IPS-NIHi7 (cell line): ENCODE data around the gene C8G.

ENCODE experiments used
- DNase-seq: peaks from one replicate; pipeline ENCODE4 v3.0.0; 2012; ENCODE audit warnings: mixed read lengths; ENCODE audit errors: extremely low spot score

C8G gene

DNA sequence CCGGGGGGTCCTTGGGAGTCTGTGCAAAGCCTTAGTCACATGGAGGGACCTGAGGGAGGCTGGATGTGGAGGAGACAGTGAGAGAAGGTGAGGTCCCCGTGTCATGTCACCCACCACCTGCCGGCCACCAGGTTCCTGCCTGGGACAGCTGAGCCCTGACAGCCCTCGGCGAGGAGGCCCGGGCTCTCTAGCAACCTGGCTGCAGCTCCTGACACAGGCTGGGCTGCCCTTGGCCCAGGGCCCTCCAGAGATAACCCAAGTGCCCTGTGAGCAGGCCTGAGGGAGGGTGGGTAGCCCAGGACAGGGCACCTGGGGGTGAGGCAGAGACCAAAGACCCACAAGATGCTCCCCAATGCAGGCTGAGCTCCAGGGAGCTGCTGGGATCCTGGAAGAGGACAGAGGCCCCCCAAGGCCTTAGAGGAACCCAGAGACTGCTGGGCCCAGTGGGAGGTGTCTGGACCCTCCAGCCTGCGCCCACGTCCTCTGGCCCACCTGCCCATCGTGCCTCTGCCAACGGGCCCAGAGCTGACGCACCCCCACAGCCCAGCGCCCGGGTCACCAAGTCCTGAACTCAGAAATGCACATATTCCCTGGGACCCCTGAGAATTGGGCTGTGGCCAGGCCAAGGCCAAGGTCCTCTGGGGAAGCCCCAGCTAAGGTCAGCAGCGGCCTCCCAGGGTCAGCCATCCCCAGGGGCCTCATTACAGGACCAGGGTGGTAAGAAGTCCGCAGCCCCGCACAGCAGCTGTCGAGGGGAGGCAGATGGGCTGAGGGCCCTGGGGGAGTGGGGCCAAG, 23.5 kb downstream of the C8G start:
- no peak for DNase-seq

DNA sequence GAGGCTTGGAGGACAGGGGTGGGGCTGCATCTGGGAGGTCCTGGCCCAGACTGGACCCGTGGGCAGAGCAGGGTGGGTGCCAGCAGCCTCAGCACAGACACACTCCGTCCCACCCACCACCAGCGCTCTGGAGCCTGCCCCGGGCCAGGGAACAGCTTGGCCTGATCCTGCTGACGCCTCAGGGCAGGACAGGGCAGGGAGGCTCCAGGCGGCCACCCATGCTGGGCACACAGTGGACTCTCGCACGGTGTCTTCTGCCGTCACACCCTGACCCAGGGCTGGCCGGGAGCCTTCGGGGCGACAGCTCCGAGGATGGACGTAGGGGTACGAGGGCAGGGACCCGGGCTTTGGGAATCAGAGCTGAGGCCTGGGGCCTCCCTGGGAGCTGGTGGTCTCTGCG, 24.1 kb downstream of the C8G start:
- no peak for DNase-seq

DNA sequence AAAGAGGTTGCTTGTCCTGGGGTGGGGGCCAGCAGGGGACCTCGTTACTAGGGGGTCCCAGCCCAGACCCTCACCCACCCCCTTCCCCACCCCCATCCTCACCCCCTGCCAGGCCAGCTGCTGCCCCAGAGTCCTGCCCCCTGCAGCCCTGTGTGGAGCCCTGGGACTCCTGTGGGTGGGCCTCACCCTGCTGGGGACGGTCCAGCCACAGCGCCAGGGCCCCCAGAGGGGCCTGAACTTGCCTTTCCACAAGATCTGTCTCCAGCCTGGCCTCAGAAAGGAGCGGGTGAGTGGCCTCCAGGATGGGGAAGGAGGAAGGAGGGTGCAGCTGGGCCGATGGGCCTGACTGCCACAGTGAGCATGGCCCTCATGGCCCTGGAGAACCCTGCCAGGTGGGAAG, 24.7 kb downstream of the C8G start:
- DNase-seq, result no peak

DNA sequence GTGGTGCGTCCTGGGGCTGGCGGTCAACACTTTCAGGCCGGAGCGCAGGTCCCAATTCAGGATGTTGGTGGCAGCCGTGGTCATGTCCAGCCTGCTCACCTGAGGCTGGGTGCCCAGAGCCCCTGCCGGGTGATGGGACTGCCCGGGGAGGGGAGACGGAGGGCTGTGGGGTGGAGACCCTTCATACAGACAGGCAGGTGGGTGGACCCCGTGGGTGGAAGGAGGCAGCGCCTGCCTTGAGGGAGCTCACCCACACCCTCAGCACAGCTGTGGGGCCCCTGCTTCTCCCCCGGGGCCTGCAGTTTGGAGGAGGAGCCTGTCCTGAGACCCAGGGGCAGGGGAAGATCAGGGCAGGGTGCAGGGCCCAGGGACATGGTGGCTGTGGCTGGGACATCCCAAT, 25.3 kb downstream of the C8G start:
- no peak for DNase-seq

DNA sequence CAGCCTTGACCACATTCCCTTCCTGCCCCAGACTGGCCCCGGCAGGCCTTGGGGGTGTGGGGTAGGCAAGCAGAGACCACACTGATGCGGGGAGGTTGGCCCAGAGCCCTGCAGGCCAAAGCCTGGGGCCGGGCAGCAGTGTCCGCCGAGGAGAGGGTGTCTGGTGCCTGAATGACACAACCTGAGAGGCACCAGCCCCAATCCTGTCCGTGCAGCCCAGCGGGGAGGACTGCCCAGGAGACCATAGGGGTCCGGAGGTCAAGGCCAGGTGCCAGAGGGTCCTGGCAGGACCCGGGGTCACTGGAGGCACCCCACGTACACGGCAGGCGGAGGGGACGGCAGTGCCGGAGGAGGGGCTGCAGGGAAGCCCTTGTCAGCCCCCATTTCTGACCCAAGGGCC, 26.7 kb downstream of the C8G start:
- no peak for DNase-seq

DNA sequence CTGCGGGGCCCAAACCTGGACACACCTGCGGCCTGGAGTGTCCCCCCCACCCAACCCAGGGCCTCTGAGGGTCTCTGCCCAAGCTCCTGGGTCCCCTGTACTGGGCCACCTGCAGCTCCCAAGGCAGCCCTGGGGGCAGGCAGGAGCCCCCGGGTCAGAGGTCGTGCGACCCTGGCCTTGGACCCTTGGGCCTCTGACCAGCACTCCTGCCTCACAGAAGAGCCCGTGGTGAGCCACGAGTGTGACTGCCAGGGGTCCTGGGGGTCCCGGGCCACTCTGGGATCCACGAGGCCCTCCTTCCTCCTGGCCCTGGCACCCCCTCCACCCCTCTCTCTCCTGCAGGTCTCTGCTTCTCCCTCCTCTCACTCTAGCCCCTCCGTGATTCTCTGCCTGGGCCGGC, 27.3 kb downstream of the C8G start:
- no peak for DNase-seq

DNA sequence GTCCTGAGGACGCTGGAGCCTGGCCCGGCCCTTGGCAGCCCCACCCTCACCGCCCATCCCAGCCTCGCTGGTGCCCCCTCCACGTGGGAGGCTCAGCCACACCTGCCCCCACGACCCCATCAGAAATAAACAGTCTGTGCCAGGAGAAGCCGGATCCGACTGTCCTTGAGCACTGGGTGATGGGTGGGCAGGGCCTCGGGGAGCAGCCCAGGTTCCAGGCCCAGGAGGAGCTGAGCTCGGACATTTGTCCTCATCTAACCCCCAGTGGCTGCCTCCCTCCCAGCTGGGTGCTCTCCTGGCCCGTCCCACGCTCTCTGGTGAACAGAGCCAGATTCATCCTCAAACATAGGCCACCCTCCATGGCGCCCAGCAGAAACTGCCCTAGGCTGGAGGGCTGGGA, 27.7 kb downstream of the C8G start:
- no peak for DNase-seq

DNA sequence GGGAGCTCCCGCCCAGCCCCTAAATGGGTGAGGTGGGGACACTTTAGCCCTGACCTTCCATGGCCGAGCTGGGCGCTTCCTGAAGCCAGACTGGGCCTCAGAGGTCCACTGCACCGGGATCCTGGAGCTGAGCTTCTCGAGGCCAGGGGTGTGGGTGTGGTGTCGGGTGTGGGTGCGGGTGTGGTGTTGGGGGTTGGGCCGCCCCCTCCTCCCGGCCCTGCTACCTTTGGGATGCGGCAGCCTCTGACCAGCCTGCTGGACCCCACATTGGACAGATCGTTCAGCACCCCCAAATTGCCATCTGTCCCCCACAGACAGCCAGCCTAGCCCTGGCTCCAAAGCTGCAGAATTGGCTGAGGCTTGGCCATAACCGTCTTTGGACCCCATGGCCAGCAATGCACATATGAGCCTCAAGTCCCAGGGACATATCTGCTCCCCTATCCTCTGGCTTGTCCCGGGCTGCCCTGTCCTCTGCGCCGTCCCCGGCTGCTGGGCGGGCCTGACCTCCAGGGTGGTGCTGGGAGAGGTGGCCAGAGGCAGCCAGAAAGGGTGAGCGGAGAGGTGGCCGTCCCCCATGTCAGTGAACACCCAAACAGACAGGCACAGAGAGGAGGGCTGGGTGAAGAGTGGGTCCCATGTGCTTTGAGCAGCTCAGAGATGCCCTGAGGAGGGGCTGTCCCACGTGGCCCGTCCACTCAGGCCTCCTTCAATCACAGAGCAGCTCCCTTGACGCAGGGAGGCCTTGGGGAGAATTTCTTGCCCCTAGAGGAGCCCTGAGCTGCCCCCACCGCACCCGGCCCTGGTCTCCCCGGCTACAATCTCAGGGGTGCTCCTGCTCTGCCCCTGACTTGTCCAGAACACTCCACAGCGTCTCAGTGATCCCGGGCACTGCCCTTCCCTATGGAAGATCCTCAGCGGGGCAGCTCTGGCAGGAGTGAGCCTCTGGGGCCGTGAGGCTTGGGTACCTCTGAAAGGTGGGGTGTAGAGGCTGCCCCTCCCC, 28.9 kb downstream of the C8G start:
- DNase-seq, result no peak

DNA sequence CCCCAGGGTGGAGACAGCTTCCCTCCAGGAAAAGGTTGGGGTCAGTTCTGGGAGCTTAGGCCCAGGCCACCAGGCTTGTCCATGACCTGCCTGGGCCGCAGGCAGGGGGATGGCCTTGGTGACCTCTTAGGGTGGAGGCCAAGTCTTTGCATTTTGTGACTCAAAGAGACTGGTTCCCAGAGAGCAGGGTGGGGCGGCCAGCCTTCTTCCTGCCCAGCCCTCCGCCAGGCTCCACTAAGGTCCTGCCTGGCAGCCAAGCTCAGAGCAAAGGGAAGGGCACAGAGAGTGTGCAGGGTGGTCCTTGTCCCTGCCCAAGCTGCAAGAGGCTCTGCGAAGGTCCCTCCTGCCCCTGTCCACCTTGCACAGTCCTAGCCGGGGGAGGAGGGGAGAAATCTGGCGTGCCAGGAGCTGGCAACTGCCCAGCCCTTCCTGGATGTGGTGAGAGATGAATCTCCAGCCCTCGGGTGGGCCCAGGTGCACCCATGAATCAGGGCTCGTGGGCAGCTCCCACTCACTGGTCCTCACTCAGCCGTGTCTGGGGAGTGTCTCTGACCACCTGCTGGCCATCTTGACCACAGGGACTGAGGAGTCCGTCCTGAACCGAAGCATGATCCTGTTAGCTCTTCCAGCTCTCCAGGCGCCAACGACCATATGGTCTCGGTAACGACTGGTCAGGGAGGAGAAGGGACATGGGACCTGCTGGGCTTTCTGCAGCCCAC, 29.9 kb downstream of the C8G start:
- no peak for DNase-seq

DNA sequence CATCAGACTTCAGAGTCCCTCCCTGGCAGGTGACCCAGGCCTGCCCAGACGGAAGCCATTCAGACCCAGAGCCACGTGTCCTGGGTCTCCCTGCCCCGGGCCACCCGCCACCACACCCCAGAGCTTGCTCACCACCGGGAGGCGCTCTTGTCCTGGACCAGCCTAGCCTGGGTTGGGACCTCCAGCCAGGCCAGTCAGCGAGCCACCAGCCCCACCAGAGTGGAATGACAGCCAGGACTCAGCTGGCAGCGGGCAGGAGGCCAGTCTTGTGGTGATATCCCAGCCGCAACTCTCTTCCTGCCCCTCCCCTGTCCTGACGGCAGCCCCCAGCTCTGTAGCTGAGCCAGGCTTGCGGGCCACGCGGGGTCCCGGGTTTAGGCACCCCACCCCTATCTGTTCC, 30.6 kb downstream of the C8G start:
- DNase-seq, result peak; percentile 79

DNA sequence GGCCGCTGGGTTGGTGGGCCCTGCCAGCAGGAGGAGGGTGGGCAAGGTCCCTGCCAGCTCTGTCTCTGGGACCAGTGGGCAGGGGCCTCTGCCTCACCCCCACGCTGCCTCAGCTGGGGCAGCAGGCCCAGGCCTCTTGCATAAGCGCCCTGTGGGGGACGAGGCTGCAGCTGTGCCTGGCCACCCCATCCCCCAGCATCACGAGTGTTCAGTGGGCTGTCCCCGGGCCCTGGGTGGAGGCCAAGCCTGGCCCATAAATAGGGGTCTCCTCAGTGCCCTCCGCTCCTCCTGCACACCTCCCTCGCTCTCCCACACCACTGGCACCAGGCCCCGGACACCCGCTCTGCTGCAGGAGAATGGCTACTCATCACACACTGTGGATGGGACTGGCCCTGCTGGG, 32.2 kb downstream of the C8G start, which contains the start of gene PTGDS:
Gene PTGDS (plus strand): TSS at position 282 of the 400 bp plus-strand sequence. CDS start 75 bp downstream, at position 357.
- no peak for DNase-seq

DNA sequence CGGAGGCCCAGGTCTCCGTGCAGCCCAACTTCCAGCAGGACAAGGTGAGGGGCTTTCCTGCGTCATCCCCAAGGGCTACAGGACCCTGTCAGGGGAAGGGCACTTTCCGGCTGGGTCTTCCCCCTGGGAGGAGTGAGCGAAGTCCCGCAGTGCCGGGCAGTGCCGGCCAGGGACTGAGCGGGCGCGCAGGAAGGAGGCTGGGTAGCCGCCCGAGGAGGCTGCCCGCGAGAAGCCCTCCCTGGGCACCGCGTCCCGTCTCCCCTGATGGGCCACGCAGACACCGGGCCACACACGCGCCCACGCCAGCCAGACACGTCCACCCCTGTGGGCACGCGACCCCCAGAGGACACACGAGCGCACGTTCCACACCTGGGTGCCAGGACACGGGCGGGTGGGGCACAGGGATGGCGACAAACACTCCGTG, 32.6 kb downstream of the C8G start:
- DNase-seq, result peak; percentile 49

DNA sequence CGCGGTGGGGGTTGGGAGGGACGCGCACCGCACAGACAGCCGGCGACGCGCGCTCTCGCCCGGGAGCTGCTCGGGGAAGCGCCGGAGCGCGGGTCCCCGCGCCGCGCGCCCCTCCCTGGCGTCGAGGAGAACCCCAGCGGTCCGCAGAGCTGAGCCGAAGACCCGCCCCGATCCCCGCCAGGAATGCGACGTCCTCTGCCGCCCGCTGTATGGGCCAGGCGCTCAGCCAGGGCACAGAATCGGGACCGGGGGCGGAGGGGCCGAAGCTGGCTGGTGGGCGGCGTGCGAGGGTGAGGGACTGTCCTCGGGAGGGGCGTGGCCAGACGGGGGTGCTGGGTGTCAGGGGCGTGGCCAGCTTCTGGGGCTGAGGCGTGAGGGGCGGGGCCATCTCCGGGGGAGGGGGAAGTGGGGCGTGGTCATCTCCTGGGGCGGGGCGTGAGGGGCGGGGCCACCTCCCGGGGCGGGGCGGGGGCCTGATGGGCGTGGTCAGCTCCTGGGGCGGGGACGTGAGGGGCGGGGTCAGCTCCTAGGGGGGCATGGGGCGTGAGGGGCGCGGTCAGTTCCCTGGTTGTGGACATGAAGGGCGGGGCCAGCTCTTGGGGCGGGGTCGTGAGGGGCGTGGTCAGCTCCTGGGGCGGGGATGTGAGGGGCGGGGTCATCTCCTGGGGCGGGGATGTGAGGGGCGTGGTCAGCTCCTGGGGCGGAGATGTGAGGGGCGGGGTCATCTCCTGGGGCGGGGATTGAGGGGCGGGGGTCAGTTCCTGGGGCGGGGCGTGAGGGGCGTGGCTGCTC, 33.2 kb downstream of the C8G start:
- DNase-seq, result peak; percentile 99

DNA sequence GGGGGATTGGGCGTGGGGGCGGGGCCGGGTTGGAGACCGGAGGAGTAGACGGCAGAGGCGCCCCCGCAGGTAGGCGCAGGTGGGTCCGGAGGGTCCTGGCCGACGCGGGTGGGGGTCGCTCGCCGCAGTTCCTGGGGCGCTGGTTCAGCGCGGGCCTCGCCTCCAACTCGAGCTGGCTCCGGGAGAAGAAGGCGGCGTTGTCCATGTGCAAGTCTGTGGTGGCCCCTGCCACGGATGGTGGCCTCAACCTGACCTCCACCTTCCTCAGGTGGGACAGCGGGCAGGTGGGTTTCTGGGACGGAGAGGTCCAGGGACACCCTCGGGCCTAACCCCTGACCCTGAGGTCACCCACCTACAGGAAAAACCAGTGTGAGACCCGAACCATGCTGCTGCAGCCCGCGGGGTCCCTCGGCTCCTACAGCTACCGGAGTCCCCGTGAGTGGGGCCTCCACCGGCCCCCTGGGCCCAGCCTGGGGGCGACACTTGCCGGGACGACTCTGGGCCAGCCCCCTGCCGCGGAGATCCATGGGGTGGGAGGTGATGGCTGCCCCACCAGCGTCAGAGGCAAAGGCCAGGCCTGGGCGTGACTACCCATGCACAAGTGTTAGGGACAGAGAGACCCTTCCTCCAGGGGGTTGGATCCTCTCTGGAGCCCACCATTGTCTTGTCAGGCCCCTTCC, 34.0 kb downstream of the C8G start:
- no peak for DNase-seq

DNA sequence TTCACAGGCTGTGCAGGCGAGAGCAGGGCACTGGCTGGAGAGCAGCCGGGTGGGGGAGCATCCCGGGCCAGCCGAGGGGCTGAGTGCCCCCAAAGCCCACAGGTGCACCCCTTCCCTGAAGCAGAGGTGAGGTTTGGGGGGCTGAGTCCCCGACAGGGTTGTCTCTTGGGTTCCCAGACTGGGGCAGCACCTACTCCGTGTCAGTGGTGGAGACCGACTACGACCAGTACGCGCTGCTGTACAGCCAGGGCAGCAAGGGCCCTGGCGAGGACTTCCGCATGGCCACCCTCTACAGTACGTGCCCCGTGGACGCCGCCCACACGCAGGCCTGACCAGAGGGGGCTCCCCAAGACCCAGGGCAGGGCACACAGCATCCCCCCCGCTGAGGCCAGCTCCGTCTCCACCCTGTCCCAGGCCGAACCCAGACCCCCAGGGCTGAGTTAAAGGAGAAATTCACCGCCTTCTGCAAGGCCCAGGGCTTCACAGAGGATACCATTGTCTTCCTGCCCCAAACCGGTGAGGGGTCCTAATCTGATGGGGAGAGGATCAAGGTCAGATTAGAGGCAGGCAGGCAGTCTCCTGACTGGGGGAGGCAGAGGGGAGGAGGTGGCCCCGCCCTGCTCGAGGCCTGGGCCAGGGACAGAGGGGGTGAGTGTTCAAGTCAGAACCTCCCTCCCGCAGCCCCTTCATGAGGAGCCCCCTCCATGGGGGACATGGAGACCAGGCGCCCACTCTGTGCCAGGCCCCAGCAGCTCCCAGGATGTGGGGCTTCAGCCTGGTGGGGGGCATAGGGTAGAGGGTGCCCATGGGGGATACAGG, 34.9 kb downstream of the C8G start:
- no peak for DNase-seq

DNA sequence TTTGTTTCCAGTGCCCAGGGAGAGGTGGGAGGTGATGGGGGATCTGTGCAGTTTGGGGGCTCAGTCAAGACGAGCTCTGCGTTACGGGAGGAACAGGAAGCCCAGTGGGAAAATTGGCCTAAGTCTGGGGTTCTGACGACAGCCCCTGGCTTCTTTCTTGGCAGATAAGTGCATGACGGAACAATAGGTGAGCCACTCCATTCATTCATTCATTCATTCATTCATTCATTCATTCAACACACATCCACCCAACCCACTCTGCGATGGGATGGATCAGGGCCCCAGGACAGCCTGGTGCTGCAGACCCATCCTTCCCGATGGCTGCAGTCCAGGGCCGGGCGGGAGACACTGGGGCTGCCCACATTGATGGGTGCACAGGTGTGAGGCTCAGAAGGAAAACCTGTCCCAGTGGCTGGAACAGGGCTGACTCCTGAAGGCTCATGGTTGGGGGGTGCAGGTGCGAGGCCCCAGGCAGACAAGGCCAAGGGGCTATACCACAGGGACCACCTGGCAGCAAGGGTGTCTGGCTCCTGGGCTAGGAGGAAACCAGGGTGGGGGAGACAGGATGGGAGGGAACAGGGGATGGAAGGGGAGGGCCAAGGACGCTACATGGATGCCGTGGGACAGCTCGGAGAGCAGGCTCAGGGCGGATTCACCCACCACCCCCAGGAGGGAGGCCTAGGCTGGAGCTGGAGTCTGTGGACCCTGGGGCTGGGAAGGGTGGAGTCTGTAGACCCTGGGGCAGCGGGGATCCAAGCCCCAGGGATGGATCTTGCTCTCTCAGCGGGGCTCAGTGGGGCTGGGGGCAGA, 35.8 kb downstream of the C8G start:
- DNase-seq, result no peak

DNA sequence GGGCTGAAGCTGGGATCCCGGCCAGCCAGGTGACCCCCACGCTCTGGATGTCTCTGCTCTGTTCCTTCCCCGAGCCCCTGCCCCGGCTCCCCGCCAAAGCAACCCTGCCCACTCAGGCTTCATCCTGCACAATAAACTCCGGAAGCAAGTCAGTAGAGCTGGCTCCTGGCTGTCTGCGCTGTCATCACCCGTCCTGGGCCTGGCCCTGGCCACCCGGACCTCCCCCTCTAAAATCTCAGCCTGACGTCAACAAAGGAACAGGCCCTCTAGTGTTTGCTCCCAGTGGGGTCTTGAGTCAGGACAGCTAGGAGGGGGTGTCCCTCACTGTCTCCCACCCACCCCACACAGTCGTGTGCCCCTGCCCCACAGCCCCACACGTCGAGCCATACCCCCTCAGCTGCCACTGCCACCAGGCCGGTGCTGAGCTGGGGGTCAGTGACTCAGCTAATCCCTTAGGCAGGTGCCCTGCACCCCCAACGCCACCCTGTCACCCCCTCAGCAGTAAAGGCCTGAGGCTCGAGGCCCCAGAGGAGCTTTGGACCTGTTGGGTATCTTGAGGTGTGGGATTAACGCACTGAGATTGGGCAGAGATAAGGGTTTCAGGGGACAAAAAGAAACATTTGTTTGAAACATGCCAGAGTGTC, 36.7 kb downstream of the C8G start:
- DNase-seq, result no peak
